ENCODE data around the gene NOS3.

NOS3 gene

DNA sequence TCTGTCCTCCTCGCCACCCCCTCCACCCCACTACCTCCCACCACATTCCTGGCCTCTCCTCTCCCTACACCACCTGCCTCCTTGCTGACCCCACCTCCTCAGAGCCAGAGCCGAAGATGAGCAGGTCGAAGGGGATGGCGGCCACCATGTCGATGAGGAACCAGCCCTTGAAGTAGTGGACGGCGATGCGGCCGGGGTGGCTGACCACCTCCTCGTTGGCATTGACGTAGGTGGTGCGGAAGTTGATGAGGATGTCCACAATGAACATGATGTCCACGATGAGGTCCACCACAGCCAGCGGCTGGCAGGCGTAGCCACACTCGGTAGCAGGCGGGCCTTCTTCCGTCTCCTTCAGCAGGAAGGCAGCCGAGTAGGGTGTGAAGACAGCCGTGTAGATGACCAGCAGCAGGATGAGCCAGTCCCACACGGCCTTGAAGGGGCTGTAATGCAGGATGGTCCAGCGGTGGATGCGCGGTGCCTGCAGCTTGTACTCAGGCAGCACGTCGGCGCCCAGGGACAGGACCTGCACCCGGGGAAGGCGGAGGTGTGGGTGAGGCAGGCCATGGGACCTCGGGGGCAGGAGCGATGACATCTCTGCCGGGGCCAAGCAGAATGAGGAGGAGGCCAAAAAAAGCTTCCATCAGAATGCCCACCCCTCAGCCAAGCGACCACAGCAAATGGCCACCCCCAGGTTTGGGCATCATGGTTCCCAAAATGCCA, 38.3 kb upstream of the NOS3 start:
- no peak for DNase-seq

- DNase-seq, result no peak
Measured at GRCh38 chr7:150953061-150953997, 37.5 kb upstream of the NOS3 start.

DNA sequence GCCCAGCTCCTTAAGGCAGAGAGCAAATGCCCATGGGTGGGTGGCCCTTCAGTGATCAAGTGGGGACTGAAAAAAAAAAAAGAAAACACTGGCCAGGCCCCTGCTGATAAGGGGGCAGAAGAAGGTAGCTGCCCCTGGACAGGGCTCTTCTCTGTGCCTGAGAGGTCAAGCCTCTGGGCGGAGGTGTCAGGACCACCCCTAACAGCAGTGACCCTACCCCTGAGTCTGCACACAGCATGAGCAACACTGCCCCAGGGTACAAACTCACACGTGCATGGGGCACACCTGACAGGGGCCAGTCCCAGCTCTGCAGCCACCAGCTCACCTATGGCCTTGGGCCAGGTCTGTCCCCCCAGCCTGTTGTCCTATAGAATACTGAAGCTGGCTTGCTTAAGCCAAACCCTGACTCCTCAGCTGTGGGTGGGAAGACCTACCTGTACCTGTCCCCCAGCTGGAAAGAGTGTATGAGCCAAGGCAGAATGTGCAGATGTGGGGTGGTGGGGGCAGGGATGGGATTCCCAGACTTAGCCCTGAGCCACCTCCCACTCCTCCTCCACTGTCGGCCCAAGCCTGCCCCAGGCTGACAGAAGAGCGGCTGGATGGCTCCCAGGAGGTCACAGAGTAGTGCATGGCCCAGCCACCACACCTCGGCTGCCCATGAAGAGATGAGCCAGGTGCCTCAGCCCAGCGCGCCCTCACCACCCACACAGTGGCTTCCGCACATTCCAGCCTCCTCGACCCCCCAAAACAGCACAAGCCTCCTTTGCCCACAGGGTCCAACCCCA, 36.4 kb upstream of the NOS3 start:
- no peak for DNase-seq

DNA sequence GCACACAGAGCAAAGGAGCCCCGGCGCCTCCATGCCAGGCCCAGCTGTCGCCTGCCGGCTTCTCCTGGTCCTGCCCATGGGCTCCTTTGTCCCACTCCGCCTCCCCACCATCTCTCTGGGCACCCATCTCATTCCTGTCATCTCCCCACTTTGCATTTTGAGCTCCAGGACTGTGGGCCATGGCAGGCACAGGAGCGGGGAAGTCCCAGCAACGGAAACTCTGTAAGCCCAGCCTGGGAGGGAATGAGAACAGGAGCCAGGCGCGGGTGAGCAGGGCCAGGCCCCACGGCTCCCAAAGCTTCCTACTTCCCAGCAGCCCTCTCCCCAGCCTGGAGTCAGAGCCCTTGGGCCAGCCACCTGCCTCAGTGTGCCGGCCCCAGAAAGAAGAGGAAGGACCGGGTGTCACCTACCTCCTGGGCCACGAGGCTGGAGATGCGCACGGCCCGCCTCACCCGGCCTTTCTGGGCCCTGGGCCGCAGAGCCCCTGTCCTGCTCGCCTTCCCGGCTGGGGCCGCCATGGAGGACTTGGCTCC, 35.8 kb upstream of the NOS3 start:
- DNase-seq, result no peak

DNA sequence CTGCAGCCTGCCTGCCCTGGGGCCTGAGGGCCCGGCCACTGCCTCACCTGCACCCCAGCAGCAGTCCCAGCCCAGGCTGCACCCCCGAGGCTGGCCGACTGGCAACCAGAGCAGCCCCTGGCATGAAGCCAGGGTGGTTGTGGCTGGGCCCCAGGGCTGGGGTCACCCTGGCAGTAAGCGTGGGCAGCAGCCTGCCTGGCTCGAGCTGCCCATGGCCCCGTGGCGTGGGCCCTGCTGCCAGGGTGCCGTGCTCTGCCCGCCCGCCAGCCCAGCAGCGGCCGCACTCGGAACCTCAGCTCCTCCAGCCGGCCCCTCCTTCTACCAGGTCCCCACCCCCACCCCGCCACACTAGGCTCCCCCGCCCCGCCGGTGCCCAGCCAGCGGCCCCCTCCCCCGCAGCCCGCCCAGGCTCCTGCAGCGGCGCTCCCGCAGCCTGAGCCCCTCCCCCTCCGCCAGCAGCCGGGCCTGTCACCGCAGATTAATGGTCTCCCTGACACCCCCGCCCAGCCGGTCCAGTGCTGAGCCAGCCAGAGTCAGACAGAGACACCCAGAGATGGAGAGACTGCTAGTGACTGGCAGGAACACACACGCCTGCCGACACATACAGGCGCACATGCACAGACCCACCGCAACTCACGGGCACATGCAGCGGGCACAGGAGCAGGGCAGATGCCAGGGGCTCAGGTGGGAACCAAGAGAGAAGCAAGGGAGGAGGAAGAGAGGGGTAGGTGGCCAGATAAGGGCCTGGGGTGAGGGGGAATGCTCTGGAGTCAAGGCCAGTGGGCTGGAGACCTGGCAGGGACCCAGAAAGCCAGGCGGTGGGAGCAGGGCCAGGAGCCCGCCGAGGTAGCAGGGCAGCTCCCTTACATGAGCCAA, 35.1 kb upstream of the NOS3 start:
- DNase-seq, result no peak

DNA sequence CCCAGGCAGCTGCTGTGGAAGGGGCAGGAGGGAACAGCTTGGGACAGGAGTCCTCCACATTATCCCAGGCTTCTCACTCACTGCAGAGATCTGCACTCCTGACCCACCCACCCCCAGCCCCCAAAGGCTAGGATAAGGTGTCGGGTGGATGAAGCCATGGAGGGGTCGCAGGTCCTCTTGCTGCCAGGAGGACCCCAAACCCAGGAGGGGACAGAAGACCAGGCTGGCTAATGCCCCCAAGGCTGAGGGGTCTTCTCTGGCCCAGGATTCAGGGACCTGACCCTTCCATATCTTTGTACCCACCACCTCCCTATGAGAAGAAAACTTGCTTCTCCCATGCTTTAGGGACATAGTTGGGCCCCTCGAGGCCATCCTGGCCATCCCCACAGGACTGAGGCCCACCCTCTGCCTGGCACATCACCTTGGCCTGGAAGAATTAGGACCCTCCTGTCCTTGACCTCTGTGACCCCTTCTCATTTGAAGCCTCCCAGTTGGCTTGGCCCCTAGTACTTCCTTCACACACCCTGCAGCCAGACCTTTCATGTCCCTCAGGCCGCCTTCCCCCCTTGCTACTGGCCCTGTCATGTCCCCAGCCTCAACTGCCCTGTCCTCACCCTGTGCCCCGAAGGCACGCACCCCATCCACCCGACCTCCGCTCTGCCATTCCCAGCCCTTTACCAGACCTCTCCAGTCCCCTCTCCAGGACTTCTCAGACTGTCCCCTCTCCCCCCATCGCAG, 34.3 kb upstream of the NOS3 start:
- no peak for DNase-seq

DNA sequence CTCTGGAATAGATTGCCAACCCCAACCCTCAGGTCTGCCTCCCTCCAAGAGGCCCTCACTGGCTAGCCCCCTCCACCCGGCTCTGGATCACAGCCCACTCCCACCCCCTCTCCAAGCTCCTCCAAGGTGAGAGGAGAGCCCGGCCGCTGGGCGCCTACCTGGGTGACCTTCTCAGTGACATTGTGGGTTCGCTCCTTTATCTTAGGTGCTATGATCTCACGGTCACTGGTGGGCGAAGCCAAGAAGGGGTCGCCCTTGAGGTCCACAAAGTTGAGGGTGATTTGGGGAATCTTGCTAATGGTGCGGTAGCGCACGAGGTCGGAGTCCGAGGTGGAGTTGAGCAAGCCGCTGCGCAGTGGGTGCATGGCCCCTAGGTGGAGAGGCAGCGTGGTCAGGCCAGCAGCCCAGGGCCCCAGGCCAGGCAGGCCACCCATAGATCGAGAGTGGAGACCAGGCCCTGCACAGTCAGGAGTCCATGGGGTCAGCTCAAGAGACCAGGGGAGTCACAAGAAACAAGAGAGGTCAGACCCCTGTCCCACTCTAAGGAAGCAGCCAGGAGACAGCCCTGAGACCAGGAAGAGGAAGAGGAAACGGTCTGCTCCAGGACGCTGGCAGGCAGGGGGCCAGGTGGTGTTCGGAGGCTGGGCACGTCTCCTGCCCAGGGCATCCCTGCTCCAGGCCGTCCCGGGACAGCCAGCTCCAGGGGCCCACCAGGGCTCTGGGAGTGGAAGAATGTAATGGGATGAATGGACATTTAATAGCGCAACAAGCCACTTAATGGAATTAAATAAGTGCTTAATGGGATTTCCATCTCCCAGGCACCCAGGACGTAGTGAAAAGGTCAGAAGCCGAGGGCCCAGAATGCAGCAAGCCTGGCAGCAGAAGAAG, 33.4 kb upstream of the NOS3 start:
- DNase-seq, result no peak

- no peak for DNase-seq
Measured at GRCh38 chr7:150958062-150958552, 32.7 kb upstream of the NOS3 start.

GRCh38 chr7:150958597-150958996, 32.2 kb upstream of the NOS3 start:
- no peak for DNase-seq

GRCh38 chr7:150959081-150959480, 31.7 kb upstream of the NOS3 start:
- DNase-seq, result no peak

DNA sequence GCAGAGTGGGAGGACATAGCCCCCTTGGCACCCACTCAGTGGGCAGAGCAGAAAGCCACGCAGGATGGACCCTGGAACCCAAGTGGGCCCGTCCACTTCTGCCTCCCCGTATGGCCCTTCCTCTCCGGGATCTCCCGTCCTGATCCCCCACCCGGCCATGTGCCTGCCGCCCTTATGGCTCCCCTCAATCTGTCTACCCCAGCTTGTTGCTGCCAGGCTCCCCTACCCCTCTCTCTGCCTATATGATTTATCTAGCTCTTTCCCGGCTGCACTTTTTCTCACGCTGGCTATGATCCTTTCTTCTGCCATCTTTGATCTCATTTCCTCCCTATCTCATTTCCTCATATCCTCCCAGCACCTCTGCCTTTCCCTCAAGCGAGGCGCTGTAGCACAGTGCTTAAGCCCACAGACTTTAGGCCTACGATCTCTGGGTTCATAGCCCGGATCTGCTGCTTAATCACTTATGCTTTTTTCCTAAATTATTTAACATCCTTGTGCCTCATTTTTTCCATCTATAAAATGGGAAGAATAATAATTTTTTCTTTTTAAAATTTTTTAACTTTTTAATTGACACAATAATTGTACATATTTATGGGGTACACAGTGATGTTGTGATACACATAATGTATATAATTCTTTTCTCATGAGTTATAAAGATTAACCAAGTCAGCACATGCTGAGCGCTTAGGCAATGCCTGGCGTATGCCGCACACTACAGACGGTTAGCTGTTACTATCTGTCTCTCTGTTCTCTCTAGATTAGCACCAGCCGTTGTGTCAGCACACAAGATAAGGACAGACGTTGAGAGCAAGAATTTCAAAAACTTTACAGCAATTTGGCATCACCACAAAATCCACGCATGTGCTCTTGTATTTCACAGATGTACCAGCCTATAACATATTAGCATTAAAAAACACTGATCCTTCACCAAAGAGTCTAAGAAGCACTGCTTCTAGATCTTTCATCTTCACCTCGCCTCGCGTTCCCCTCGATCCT, 30.8 kb upstream of the NOS3 start:
- no peak for DNase-seq

DNA sequence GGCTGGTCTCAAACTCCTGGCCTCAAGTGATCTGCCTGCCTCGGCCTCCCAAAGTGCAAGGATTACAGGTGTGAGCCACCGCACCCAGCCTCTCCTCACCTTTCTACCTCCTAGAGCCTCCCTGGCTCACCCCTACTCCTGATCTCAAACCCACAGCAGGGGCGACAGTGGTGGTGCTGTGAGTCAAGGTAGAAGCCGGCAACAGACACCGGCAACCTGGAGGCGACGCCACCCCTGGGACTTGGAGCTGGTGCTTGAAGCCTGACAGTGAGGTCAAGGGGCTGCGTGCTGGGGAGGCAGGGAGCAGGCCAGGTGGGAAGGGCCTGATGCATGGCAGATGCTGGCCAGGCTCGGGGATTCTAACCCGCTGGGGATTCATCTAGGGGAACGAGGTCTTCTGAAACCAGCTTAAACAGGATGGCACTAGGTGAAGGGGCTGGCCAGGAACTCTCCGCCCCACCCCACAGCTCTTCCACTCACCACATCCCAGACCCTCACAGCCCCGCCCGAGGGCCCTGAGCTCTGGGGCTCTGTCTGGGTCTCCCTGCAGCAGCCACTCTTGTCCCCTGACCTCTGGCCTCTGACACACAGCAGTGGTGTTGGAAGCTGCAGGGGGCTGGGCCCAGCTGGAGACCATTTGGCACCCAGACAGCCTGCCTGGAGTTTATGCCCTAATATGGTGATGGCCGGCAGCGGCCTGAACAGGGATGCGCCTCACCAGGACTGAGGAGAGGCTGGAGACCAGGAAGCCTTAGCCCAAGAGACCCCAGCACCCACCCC, 29.1 kb upstream of the NOS3 start:
- DNase-seq, result no peak

- no peak for DNase-seq
Measured at GRCh38 chr7:150962290-150962552, 28.6 kb upstream of the NOS3 start.

DNA sequence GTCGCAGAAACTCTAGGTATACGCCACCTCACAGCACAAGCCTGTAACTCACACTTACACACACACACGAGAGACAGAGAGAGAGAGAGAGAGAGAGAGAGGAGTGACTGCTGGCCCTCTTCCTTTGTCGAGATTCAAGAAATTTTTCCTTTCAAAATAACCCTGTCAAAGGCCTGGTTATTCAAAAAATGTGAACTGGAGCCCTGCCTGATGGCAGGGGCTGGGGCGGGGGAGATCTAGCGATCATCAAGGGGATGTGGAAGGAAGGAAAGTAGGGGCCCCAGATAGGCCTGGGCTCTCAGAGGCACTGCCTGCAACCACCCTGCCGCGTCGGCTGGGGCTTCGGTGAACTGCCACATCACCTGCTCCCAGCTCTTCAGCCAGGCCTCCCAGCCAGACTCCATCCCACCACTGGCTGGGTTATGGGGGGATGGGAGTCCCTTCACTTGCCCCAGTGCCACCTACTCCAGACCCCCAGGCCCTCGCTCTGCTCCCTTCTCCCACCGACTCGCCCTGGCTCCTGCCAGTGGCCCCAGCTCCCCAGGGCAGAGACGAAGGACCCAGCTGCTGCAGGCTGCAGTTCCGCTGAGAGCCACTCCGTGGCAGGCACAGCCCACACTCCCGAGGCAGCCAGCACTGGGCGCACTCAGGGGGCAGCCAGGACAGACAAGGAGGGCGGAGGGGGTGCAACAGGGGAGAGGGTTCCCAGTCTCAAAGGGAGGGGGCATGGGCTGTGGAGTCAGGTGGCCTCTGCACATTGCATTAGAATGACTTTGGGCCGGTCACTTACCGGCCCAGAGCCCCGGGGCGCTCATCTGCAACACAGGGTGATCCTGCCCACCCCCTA, 28.0 kb upstream of the NOS3 start:
- DNase-seq, result no peak

DNA sequence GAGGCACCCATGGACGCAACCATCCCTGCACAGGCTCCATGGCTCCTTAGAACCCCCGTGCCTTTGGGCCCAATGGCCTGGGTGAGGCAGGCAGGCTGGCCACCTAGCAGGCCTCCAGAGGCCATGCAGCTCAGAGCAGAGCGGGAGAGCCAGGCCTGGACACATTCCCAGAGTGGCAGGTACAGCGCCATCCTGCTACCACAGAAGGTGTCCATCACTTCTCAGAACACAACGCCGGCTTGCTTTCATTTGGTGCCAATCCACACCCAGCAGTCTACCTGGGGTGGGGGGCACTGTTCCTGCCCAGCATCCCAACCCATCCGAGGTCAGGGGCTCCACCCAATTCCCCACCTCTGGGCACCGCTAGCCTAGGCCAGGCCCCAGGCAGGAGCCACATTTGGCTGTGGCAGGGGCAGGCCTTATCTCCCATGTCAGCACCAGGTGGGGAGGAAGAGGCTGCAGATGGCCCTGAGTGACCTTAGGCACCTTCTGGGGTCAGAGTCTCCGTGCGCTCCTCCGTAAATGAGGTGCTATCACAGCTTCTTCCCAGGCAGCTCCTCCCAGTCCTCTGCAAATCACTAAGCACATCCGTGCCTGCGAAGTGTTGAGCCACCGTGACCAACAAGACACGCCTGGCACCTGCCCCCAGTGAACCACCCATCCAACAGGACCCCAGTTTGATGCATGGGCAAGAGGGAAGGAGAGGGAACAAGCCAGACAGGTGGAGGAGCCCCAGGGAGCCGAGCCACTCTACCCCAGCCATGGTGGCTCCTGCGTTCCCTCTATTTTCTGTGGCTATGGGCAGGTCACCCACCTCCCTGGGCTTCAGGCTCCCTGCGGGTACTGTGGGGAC, 26.9 kb upstream of the NOS3 start:
- no peak for DNase-seq

DNA sequence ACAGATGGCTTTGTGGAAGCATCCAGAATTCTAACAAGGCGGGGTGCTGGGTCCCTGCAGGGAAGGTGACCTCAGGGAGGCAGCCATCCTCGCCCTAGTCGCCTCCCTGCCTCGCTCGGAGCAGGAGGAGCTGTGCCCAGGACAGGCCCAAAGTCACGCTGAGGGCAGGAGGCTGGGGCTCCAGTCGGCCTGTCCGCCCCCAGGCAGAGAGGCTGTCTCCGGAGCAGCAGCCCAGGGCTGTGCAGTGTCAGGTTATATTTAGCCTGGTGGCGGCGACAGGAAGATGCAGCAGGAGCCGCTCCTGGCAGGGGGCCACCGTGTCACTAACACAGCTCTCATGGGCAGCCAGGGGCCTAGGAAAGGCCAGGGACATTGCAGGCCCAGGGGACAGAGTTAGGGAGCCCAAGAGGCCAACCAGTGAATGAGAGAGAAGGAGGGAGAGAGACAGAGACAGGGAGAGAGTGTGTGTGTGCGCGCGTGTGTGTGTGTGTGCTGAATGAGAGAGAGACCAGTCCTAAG, 26.2 kb upstream of the NOS3 start:
- no peak for DNase-seq

Data from GOT3 (cell line).